AG10803 (cell line): Measurements from ENCODE around the gene C12orf50.
"Not testable (repeated sequence)": the region's sequence is repeated elsewhere in the genome, so short reads cannot be mapped to it uniquely, and the experiment has no call there.

Source experiments
- DNase-seq: peaks from one replicate; pipeline ENCODE4 v3.0.0; 2010; ENCODE audit warnings: low read depth
- H3K4me3 ChIP-seq: 2 replicates; pipeline ENCODE4 v1.5.1; 2011; ENCODE audit warnings: mild to moderate bottlenecking, low read length, control low read depth
- TF ChIP-seq, protein P1 (sequence below): conservative IDR thresholded peaks from 2 replicates; pipeline ENCODE4 v1.5.1; 2011; ENCODE audit warnings: mild to moderate bottlenecking, low read length, control low read depth, inconsistent platforms

The C12orf50 gene

DNA sequence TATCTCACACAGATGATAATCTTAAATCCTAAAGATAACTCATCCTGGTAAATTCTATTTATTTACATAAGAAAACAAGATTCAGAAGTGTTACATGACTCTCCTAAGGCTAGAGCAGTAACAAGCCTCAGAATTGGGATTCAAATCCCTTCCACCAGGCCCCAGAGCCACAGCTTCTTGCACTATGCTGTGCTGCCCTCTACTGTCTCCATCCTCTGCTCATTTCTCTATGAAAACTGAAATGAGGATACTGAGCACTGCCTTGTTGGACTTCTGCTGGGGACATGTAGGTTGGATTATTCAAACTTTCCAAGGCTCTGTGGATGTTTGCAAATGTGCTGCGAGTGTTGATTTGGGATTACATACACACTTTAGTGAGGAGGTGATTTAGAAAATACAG, 23.5 kb upstream of the C12orf50 start:
- H3K4me3 ChIP-seq, result no peak overlapping the region
- TF ChIP-seq, protein P1, sequence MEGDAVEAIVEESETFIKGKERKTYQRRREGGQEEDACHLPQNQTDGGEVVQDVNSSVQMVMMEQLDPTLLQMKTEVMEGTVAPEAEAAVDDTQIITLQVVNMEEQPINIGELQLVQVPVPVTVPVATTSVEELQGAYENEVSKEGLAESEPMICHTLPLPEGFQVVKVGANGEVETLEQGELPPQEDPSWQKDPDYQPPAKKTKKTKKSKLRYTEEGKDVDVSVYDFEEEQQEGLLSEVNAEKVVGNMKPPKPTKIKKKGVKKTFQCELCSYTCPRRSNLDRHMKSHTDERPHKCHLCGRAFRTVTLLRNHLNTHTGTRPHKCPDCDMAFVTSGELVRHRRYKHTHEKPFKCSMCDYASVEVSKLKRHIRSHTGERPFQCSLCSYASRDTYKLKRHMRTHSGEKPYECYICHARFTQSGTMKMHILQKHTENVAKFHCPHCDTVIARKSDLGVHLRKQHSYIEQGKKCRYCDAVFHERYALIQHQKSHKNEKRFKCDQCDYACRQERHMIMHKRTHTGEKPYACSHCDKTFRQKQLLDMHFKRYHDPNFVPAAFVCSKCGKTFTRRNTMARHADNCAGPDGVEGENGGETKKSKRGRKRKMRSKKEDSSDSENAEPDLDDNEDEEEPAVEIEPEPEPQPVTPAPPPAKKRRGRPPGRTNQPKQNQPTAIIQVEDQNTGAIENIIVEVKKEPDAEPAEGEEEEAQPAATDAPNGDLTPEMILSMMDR, result peak; percentile 63
- DNase-seq, result peak; percentile 42

DNA sequence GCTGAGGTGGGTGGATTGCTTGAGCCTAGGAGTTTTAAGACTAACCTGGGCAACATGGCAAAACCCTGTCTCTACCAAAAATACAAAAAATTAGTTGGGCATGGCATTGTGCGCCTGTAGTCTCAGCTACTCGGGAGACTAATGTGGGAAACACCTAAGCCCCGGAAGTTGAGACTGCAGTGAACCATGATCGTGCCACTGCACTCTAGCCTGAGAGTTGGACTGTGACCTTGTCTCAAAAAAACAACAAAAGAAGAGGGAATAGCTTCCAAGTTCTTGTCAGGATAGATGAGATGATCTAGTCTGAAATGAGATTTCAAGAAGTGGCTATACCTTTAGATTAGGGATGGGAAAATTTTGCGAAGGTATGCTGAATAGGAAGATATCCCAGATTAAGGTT, 14.8 kb upstream of the C12orf50 start:
- no peak for DNase-seq
- TF ChIP-seq, protein P1, result no peak
- no peak overlapping the region for H3K4me3 ChIP-seq

DNA sequence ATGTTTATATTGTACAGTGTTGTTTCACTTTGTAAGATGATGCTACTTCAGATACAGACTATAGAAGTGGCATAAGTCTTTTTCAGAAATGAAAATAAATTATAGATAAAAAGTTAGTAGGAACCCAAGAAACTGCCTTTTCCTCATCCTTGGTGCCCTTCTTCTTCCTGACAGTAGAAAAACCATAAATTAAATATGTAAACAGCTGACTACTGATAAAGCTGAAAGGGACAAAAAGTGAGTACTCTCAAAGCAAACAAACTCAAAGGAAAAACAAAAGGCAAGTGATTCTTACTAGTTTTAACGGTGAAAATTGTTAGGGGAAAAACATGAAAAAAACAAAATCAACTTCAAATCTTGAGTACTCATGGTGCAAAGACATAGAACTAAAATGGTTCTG, 8.6 kb upstream of the C12orf50 start:
- H3K4me3 ChIP-seq, result no peak overlapping the region
- no peak for DNase-seq

DNA sequence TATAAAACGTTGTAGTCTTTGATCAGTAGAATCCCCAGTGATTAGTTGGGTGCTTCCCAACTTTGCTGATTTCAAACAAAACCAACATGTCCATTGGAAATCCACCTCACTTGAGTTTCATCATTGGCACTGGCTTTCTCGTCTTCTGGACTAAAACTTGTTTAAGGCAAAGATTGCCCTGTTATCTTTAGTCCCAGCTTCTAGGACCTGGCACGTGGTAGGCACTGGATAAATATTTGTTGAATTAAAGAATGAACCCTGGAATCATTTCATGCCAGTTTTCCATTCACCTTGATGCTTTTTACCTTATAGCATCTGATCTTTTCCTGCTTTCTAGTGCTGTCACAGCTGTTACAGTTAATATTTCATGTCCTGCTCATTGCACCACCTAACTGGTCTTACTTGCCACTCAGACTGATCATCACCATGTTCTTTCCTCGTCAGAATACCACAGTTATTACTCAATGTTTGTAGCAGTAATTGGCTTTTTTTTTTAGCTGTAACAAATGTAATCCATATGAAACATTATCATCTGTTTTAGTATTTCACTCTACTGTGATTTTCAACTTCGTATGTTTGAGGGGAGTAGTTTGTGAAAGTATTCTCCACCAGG, 7.3 kb upstream of the C12orf50 start:
- peak overlapping the region; percentile 89 for H3K4me3 ChIP-seq
- DNase-seq, result peak; percentile 76
- TF ChIP-seq, protein P1, result no peak

More for the DNA sequence above, 8.6 kb upstream of the C12orf50 start:
- TF ChIP-seq, protein P1, result no peak

DNA sequence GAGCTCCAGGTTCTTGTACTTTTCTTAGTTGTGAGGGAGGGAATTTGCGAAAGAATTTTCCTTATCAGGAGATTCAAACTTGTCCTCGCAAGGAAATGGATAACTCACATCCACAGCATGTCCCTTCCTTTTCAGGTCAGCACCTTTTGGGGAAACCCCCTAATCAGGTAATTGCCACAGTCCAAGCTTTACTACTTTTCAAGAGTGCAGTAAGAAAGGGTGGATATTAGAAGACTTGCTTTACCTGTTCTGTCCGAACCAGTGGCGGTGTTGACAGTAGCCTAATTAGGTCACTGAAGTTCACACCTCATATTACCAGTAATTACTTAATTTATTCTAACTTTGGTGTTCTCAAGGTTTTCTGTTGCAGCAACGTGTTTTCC, 6.7 kb upstream of the C12orf50 start:
- peak overlapping the region; percentile 89 for H3K4me3 ChIP-seq
- no peak for DNase-seq
- TF ChIP-seq, protein P1, result no peak

DNA sequence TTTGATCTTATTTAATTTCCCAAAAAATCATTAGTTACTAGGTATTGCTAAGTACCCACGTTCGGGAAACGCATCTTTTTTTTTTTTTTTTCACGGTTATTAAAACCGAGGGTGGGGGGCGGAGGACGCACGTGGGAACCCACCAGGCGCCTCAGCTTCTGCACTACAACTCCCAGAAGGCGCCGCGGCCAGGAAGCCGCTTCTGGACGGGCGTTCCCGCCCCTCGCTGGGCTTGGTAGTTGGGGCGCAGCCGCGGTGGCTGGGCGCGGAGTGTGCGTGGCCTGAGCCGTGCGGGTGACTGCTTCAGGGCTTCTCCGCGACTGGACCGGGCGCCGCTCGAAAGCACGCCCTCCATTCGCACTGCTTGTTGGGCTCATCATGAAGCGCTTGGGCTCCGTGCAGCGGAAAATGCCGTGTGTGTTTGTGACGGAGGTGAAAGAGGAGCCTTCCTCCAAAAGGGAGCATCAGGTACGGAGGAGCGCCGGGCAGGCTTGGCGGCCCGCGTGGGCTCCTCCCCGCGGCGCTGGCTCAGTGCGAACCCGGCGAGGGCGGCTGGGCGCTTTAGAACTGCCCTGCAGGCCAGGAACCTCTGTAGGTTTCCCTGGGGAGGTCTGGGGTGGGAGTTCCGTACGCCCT, 6.2 kb upstream of the C12orf50 start:
- DNase-seq, result peak; percentile 73
- peak overlapping the region; percentile 89 for H3K4me3 ChIP-seq
- TF ChIP-seq, protein P1, result no peak

DNA sequence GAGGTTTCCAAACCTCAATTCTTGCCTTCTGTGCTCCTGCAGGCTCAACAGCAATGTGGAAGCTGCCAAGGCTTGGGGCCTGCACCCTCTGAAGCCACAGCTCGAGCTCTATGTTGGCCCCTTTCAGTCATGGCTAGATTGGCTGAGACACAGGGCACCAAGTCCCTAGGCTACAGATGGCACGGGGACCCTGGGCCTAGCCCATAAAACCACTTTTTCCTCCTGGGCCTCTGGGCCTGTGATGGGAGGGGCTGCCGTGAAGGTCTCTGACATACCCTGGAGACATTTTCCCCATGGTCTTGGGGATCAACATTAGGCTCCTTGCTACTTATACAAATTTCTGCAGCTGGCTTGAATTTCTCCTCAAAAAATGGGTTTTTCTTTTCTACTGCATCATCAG, 2.0 kb upstream of the C12orf50 start:
- not testable (repeated sequence) for H3K4me3 ChIP-seq, DNase-seq

DNA sequence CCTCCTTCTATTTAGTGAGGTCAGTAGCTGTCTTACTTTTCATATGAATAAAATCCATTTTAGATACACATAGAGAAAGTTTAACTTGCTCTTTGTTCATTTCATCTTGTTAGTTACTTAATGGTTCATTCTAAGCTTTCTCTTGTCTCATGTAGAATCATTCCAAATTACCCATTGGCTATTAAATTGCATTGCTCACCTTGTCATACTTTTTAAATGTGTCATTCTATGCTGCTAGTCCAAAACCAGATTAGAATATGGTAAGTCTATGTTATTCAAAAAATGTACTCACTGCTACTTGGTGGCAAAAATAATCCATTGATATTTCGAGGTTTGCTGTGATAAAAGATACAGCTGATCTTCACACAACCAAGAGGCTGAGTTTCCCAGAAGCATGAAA, 3.0 kb downstream of the C12orf50 start:
- DNase-seq, result no peak
- TF ChIP-seq, protein P1, result no peak
- no peak overlapping the region for H3K4me3 ChIP-seq
